ENCODE results near the gene PTBP1.
"Not testable (repeated sequence)": the region's sequence is repeated elsewhere in the genome, so short reads cannot be mapped to it uniquely, and the experiment has no call there.

DNA sequence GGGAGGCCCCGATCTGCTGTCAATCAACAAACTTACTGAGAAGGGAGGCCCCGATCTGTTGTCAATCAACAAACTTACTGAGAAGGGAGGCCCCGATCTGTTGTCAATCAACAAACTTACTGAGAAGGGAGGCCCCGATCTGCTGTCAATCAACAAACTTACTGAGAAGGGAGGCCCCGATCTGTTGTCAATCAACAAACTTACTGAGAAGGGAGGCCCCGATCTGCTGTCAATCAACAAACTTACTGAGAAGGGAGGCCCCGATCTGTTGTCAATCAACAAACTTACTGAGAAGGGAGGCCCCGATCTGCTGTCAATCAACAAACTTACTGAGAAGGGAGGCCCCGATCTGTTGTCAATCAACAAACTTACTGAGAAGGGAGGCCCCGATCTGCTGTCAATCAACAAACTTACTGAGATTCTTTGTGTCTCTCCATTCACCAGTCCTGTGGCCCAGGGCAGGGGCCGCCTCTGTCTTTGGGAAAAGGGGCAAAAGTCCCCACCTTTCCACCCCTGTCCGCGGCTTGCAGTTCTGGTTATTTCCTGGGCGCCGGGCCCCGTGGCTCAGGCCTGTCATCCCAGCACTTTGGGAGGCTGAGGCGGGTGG is 56.5 kb downstream of the PTBP1 start:
- TF ChIP-seq, protein P1, sequence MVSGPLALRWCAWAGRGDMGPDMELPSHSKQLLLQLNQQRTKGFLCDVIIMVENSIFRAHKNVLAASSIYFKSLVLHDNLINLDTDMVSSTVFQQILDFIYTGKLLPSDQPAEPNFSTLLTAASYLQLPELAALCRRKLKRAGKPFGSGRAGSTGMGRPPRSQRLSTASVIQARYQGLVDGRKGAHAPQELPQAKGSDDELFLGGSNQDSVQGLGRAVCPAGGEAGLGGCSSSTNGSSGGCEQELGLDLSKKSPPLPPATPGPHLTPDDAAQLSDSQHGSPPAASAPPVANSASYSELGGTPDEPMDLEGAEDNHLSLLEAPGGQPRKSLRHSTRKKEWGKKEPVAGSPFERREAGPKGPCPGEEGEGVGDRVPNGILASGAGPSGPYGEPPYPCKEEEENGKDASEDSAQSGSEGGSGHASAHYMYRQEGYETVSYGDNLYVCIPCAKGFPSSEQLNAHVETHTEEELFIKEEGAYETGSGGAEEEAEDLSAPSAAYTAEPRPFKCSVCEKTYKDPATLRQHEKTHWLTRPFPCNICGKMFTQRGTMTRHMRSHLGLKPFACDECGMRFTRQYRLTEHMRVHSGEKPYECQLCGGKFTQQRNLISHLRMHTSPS (CRISPR knock-in tag; IDR thresholded peaks at IDR 0.05; ENCODE audit: low read depth), result not testable (repeated sequence)
- TF ChIP-seq, protein P2, sequence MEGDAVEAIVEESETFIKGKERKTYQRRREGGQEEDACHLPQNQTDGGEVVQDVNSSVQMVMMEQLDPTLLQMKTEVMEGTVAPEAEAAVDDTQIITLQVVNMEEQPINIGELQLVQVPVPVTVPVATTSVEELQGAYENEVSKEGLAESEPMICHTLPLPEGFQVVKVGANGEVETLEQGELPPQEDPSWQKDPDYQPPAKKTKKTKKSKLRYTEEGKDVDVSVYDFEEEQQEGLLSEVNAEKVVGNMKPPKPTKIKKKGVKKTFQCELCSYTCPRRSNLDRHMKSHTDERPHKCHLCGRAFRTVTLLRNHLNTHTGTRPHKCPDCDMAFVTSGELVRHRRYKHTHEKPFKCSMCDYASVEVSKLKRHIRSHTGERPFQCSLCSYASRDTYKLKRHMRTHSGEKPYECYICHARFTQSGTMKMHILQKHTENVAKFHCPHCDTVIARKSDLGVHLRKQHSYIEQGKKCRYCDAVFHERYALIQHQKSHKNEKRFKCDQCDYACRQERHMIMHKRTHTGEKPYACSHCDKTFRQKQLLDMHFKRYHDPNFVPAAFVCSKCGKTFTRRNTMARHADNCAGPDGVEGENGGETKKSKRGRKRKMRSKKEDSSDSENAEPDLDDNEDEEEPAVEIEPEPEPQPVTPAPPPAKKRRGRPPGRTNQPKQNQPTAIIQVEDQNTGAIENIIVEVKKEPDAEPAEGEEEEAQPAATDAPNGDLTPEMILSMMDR (CRISPR knock-in tag; IDR thresholded peaks at IDR 0.05), result not testable (repeated sequence)
- not testable (repeated sequence) for TF ChIP-seq ARNTL (CRISPR knock-in tag; IDR thresholded peaks at IDR 0.05); CBX1 (IDR thresholded peaks at IDR 0.05; ENCODE audit: low read depth); RAD21 (CRISPR knock-in tag; IDR thresholded peaks at IDR 0.05); CREB1 (IDR thresholded peaks at IDR 0.05); CREB1 (CRISPR knock-in tag; IDR thresholded peaks at IDR 0.05); AGO1 (IDR thresholded peaks at IDR 0.05; ENCODE audit: low read depth, low read length, poor library complexity, severe bottlenecking); SNAI1 (CRISPR knock-in tag; IDR thresholded peaks at IDR 0.05; ENCODE audit: borderline replicate concordance); NFIB (CRISPR knock-in tag; IDR thresholded peaks at IDR 0.05; ENCODE audit: borderline replicate concordance); SSRP1 (CRISPR knock-in tag; IDR thresholded peaks at IDR 0.05)
- TF ChIP-seq, protein P3, sequence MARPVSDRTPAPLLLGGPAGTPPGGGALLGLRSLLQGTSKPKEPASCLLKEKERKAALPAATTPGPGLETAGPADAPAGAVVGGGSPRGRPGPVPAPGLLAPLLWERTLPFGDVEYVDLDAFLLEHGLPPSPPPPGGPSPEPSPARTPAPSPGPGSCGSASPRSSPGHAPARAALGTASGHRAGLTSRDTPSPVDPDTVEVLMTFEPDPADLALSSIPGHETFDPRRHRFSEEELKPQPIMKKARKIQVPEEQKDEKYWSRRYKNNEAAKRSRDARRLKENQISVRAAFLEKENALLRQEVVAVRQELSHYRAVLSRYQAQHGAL (CRISPR knock-in tag; IDR thresholded peaks at IDR 0.05; ENCODE audit: not compliant biosample characterization), result not testable (repeated sequence)
- TF ChIP-seq, protein P4, sequence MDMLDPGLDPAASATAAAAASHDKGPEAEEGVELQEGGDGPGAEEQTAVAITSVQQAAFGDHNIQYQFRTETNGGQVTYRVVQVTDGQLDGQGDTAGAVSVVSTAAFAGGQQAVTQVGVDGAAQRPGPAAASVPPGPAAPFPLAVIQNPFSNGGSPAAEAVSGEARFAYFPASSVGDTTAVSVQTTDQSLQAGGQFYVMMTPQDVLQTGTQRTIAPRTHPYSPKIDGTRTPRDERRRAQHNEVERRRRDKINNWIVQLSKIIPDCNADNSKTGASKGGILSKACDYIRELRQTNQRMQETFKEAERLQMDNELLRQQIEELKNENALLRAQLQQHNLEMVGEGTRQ (IDR thresholded peaks at IDR 0.05; ENCODE audit: low read depth, low read length), result not testable (repeated sequence)
- TF ChIP-seq, protein P4 (CRISPR knock-in tag; IDR thresholded peaks at IDR 0.05; ENCODE audit: borderline replicate concordance), result not testable (repeated sequence)
